Immature natural killer cell (primary cell): ENCODE measurements around the gene PTTG1IP. TPM values are rescaled to one million over a fixed set of nuclear protein-coding genes. Genes with fewer than 3 reads are reported as not detected.
A peak's percentile ranks its signal among the peaks of the same experiment; 100 is the strongest.

Experiments
- DNase-seq, 3 donors: peaks; one replicate each; pipeline ENCODE4 v3.0.0; 2022; ENCODE audit warnings: mixed read lengths in 1 of 3
- H3K27ac Mint-ChIP-seq, 6 donors: one replicate each; pipeline ENCODE4 v1.8.0; 2020; ENCODE audit warnings: mixed read lengths in 6 of 6, mild to moderate bottlenecking in 5 of 6, inconsistent platforms in 4 of 6, moderate library complexity in 3 of 6
- H3K27me3 Mint-ChIP-seq, 3 donors: one replicate each; pipeline ENCODE4 v1.8.0; 2020 to 2021; ENCODE audit warnings: low read depth in 3 of 3, mild to moderate bottlenecking in 3 of 3, mixed read lengths in 3 of 3, moderate library complexity in 3 of 3, inconsistent platforms in 1 of 3
- H3K36me3 Mint-ChIP-seq, 3 donors: one replicate each; pipeline ENCODE4 v1.8.0; 2020; ENCODE audit warnings: mixed read lengths in 3 of 3, inconsistent platforms in 2 of 3, mild to moderate bottlenecking in 2 of 3
- H3K4me1 Mint-ChIP-seq, 2 donors: one replicate each; pipeline ENCODE4 v1.8.0; 2020; ENCODE audit warnings: inconsistent platforms in 2 of 2, mild to moderate bottlenecking in 2 of 2, mixed read lengths in 2 of 2, moderate library complexity in 1 of 2
- H3K4me3 Mint-ChIP-seq, 5 donors: one replicate each; pipeline ENCODE4 v1.8.0; 2020; ENCODE audit warnings: mild to moderate bottlenecking in 5 of 5, mixed read lengths in 5 of 5, inconsistent platforms in 3 of 5, moderate library complexity in 3 of 5
- H3K9me3 Mint-ChIP-seq, 6 donors: one replicate each; pipeline ENCODE4 v1.8.0; 2020; ENCODE audit warnings: mild to moderate bottlenecking in 6 of 6, mixed read lengths in 6 of 6, inconsistent platforms in 4 of 6, moderate library complexity in 3 of 6
- polyA plus RNA-seq, 3 donors: library from polyadenylated mRNA; unstranded; fragments of 300-500 nt; fragmentation: Illumina TruSeq; gene quantifications; one replicate each; pipeline ENCODE4 v1.2.3, GENCODE V29; 2021

The PTTG1IP gene, protein sequence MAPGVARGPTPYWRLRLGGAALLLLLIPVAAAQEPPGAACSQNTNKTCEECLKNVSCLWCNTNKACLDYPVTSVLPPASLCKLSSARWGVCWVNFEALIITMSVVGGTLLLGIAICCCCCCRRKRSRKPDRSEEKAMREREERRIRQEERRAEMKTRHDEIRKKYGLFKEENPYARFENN
- 100 to 1,000 TPM in 1 of 3 donors, 10 to 100 TPM in 2; 67.7 to 103 (median 92.9) TPM for polyA plus RNA-seq

DNA sequence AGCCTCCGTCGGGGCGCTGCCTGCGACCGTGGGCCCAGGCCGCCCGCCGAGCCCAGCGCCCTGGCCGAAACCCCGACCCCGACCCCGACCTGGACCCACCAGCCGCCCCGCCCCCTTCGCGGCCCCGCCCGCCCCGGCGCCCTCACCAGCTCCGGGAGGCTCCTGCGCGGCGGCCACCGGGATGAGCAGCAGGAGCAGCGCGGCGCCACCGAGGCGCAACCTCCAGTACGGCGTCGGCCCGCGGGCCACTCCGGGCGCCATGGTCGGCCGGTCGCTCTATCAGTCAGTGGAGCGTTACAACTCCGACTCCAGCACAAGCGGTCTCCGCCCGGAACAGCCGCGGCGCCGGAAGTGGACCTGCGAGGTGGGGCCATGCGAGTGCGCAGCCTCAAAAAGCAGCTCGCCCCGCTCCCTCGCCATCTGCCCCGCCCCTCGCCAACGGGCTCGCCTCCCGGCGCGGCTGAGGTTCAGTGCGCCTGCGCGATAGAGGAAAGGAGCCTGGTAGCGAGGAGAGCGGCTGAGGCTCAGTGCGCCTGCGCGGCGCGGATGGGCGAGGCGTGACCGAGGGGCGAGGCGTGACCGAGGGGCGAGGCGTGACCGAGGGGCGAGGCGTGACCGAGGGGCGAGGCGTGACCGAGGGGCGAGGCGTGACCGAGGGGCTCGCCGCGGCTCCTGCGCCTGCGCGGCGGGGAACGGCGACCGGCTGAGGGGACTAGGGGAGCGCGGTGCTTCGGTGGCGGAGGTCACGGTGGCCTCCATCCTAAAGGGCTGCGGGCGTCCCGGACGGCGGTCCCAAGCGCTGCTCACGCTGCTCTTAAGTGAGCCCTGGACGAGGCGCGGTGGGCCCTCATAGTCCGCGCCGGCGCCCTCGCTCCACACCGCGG lies at the start of gene PTTG1IP:
Gene PTTG1IP, minus strand, starts transcription at position 335 of the 884 bp plus-strand sequence. Its CDS starts 74 bp downstream, at position 261.
- H3K36me3 Mint-ChIP-seq: no peaks in the 10 kb centered on the region
- peak within 1 kb of the TSS; percentile 94 to 99 (median 95) for H3K4me3 Mint-ChIP-seq
- H3K27ac Mint-ChIP-seq: peak within 1 kb of the TSS; percentile 84 to 96 (median 94)
- peak; percentile 99 to 100 (median 99) for DNase-seq
- H3K4me1 Mint-ChIP-seq: peaks cover 58 to 68% of the 10 kb centered on the region in 2 donors
- H3K27me3 Mint-ChIP-seq: peaks cover 15 to 26% (median 20%) of the 10 kb centered on the region in 3 donors
- no peaks in the 10 kb centered on the region for H3K9me3 Mint-ChIP-seq

DNA sequence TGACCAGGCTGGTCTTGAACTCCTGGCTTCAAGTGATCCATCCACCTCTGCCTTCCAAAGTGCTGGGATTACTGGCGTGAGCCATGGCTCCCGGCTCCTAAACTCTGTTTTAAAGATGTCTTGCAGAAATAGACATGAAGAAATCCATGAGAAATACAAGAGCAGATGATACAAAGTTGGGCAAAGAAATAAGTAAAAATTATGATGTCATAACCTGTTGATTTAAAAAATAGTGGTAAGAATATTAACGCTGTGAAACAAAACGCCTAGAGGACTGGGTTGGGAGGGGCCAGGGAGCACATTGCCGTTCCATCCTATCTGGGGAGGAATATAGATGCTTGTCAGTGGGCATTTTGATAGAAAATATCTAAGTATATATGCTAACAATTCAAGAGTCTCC lies 48.4 kb upstream of the PTTG1IP start:
- Mint-ChIP-seq H3K27ac (peak overlapping the region; percentile 80 to 100 (median 96)), H3K4me1 (peaks cover 81 to 86% of the 10 kb centered on the region in 2 donors), H3K27me3 (peaks cover 11 to 30% (median 24%) of the 10 kb centered on the region in 3 donors)

DNA sequence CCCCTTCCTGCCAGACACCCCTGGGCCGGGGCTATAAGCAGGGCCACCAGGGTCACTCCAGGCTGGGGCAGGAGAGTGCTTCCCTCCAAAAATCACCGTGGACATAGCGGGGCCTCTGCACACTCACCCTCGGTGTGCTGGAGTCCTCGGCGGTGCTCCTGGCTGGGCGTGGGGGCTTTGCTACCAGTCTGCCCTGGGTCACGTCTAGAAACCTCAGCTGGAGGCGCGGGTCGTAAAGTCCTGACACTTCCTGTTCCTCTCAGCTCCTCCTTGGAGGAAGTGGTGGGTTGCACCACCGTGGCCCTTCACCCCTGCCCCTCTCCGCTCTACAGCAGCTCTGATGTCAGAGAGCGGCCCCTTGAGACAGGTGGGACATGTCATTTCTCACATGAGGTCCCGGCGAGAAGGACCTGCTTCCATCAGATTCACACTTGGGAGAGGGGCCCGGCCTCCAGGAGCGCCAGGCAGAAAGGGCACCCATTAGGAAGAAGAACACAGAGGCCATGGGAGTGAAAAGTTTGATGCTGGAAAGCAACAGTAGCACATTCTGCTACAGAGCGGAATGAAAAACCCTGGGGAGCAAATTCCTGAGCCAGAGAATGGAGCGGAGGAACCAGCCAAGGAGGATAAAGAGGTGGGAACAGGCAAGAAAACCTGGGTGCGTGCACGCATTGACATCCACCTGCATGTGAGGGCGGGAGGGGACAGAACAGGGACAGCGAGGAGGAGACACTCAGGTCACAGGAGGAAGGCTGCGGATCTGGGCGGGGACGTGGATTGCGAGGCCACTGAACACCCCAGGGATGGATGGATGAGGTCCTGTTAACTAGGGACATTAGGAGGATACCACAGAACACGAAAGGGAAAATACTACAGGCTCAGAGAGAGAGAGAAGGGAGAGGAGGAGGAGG lies 47.5 kb upstream of the PTTG1IP start, which contains the start of gene ITGB2:
Gene ITGB2, minus strand, starts transcription at position 206 of the 911 bp plus-strand sequence. CDS start 10,117 bp downstream, outside the sequence.
- Mint-ChIP-seq H3K4me3 (peak within 1 kb of the TSS; percentile 98 to 100 (median 100)), H3K27ac (peak within 1 kb of the TSS; percentile 94 to 100 (median 98)), H3K36me3 (peaks cover 8 to 25% (median 13%) of the 10 kb centered on the region in 3 donors), H3K9me3 (no peaks in the 10 kb centered on the region), H3K4me1 (peaks cover 81 to 86% of the 10 kb centered on the region in 2 donors), H3K27me3 (peaks cover 11 to 27% (median 20%) of the 10 kb centered on the region in 3 donors)
- DNase-seq: peak; percentile 83 to 85 (median 84)

More for the DNA sequence above, 48.4 kb upstream of the PTTG1IP start:
- no peaks in the 10 kb centered on the region for H3K9me3 Mint-ChIP-seq
- H3K4me3 Mint-ChIP-seq: peak overlapping the region; percentile 19 to 100 (median 51)
- peaks cover 6 to 19% (median 10%) of the 10 kb centered on the region in 3 donors for H3K36me3 Mint-ChIP-seq
- DNase-seq: no peak

DNA sequence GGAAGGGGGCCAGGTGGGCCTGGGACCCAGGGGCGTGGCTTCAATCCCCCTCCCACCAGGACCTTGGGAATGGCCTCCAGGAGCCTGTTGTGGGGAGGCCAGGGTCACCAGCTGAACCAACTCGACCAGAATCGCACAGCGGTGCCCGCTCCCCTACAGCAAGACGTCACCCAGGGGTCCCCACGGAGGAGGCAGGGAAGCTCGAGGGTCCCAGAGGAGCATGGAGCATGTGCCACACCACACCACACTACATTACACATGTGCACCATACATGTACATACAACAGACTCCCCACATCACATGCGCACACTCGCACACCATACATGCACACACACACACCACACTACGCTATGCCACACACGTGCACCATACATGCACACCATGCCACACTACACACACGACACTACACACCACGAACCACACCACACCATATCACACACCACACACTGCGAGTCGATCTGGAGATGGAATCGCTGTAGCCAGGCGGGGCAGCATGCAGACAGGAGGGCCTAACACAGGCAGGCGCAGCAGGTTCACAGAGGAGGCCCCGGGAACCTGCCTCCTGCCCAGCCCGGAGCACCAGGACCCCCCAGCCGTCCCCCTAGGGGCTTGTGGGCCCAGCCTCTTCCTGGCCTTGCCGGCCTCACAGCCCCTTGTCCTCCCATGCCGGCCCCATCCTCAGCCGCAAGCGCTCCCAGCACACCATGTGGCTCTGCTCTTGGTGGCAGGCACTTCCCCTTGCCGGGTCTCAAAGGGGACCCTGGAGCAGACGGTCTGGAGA lies 46.6 kb upstream of the PTTG1IP start:
- peaks cover 8 to 29% (median 16%) of the 10 kb centered on the region in 3 donors for H3K36me3 Mint-ChIP-seq
- peak overlapping the region; percentile 94 to 100 (median 98) for H3K27ac Mint-ChIP-seq
- DNase-seq: peak in 1 of 3 donors; percentile 36
- H3K27me3 Mint-ChIP-seq: peaks cover 6 to 21% (median 20%) of the 10 kb centered on the region in 3 donors
- H3K4me3 Mint-ChIP-seq: peak overlapping the region; percentile 98 to 100 (median 100)
- H3K4me1 Mint-ChIP-seq: peaks cover 82 to 86% of the 10 kb centered on the region in 2 donors
- no peaks in the 10 kb centered on the region for H3K9me3 Mint-ChIP-seq

DNA sequence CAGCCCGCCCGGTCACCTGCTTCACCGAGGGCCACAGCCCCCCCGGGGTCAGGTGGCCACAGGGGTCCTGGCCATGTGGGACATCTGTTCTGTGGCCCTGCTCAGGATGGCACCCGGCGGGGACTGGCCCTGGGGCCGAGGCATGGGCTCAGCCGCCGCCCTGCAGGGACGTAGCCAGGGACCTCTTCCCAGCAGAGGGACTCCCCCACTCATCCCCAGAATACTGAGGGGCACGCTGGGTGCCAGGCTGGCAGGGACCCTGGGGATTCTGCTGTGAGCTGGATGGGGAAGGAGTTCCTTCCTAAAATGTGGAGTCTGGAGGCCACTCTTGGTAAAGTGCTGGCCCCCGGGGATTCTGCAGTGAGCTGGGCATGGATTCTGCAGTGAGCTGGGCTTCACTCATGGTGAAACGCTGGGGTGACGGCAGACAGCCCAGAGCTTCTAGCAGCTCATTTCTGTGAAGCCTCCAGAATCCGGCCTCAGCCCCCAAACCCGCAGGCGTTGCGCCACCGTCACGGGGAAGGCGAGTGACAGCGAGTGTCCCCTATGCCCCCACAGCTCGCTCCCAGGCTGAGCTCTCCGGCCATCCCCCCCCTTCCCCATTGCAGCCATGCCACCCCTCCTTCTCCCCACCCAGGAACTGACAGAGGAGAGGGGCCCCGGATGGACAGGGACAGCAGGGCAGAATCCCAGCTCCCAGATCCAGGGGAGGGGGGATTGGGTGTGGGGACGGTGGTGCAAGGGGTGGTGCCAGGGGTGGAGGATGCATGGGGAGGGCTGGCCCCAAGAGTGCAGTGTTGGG lies 45.8 kb upstream of the PTTG1IP start:
- Mint-ChIP-seq H3K4me3 (peak overlapping the region; percentile 98 to 100 (median 100)), H3K27me3 (peaks cover 7 to 24% (median 24%) of the 10 kb centered on the region in 3 donors), H3K36me3 (peaks cover 11 to 32% (median 16%) of the 10 kb centered on the region in 3 donors), H3K4me1 (peaks cover 82 to 86% of the 10 kb centered on the region in 2 donors), H3K27ac (peak overlapping the region; percentile 94 to 98 (median 98)), H3K9me3 (no peaks in the 10 kb centered on the region)
- DNase-seq: peak; percentile 78 to 81 (median 79)

DNA sequence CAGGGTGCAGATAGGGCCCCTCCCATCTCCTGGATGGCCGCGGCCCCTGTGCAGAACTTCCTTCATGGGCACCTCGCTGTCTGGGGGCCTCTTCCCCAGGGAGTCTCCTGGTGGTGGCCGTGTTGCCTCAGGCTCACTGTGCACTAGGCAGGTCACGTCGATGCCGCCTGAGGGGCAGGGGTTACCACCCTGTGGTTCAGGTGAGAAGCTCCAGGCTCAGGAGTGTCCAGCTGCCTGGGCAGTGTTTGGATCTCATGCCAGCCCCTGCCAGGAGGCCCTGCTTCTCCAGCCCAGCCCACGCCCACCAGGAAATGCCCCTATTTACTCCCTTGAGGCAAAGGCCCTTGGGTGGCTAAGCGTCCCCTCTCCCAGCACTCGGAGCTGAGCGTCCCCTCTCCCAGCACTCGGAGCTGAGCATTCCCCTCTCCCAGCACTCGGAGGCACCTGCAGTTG lies 45.1 kb upstream of the PTTG1IP start:
- peaks cover 12 to 33% (median 16%) of the 10 kb centered on the region in 3 donors for H3K36me3 Mint-ChIP-seq
- H3K4me1 Mint-ChIP-seq: peaks cover 81 to 86% of the 10 kb centered on the region in 2 donors
- H3K4me3 Mint-ChIP-seq: peak overlapping the region; percentile 85 to 100 (median 100)
- no peaks in the 10 kb centered on the region for H3K9me3 Mint-ChIP-seq
- peak overlapping the region; percentile 93 to 98 (median 95) for H3K27ac Mint-ChIP-seq
- H3K27me3 Mint-ChIP-seq: peaks cover 10 to 28% (median 28%) of the 10 kb centered on the region in 3 donors
- DNase-seq: no peak

DNA sequence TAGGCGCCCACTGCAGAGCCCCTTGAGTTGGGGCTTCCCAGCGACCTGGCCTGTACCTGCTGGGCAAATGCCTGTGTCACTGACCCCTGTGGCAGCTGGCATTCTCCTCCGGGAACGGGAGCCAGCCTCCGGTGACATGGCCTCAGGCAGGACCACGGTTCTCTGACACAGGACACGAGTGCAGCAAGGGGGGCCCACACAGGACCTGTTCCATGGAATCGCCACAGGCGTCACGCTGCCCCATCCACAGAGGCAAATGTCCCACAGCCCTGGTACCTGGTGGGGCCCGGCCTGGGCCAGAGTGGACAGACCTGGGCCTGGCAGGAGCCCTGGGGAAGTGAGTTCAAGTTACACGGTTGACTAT lies 44.6 kb upstream of the PTTG1IP start:
- Mint-ChIP-seq H3K36me3 (peaks cover 12 to 33% (median 16%) of the 10 kb centered on the region in 3 donors), H3K27me3 (peaks cover 10 to 28% (median 28%) of the 10 kb centered on the region in 3 donors), H3K4me3 (peak overlapping the region; percentile 85 to 100 (median 100)), H3K4me1 (peaks cover 80 to 81% of the 10 kb centered on the region in 2 donors), H3K9me3 (no peaks in the 10 kb centered on the region), H3K27ac (peak overlapping the region; percentile 93 to 98 (median 95))
- no peak for DNase-seq

DNA sequence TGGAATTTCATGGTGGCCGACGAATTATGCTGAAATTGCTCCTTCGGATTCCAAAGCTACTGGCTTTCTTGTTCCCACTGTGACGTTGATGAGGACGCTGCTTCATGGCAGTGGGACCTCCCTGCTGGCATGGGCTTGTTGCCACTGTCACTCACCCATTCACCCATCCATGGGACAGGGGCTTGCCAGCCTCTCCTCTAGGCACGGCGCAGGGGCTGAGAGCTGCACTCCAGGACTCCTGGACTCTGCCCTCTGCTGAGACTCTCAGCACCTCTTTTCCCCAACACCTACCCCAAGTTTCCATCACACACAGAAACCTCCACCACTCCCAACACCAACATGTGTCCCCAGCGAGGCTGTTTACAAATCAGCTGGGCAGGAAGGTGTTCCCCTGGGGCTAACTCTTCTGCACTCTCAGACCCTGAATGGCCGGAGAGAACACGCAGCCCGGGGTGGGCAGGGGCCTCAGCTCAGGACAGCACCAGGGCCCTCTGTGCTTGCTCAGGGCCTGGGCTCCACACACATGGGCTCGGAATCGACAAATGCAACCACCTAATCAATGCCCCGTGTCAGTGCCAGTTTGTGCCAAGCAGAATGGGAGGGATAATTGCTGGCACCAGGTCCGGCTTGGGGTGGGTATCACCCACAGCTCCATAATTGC lies 44.1 kb upstream of the PTTG1IP start:
- Mint-ChIP-seq H3K36me3 (peaks cover 12 to 33% (median 16%) of the 10 kb centered on the region in 3 donors), H3K4me1 (peaks cover 76 to 77% of the 10 kb centered on the region in 2 donors), H3K27me3 (peaks cover 10 to 28% (median 28%) of the 10 kb centered on the region in 3 donors), H3K27ac (peak overlapping the region; percentile 91 to 98 (median 95)), H3K9me3 (no peaks in the 10 kb centered on the region), H3K4me3 (peak overlapping the region; percentile 85 to 100 (median 100))
- no peak for DNase-seq

DNA sequence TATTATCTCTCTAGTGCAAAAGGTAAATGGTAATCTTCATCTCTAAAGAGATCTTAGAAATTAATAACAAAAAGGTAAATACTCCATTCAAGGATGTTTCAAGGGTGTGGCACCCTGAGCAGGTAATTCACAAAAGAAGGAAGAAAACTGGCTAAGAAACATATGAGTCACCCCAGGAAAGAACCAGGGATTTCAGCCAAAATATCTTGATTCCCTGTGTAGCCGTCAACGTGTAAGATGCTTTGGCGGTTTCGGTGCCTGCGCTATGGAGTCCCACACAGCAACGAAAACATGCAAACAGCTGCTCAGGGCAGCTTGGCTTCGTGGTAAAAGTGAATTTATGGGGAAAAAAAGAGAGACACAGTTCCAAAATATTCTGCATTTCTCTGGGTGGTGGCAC lies 43.5 kb upstream of the PTTG1IP start:
- Mint-ChIP-seq H3K27me3 (peaks cover 10 to 29% (median 28%) of the 10 kb centered on the region in 3 donors), H3K9me3 (no peaks in the 10 kb centered on the region), H3K27ac (peak overlapping the region; percentile 91 to 98 (median 95)), H3K36me3 (peaks cover 12 to 33% (median 16%) of the 10 kb centered on the region in 3 donors), H3K4me3 (peak overlapping the region; percentile 85 to 100 (median 100)), H3K4me1 (peaks cover 76 to 77% of the 10 kb centered on the region in 2 donors)
- DNase-seq: no peak

DNA sequence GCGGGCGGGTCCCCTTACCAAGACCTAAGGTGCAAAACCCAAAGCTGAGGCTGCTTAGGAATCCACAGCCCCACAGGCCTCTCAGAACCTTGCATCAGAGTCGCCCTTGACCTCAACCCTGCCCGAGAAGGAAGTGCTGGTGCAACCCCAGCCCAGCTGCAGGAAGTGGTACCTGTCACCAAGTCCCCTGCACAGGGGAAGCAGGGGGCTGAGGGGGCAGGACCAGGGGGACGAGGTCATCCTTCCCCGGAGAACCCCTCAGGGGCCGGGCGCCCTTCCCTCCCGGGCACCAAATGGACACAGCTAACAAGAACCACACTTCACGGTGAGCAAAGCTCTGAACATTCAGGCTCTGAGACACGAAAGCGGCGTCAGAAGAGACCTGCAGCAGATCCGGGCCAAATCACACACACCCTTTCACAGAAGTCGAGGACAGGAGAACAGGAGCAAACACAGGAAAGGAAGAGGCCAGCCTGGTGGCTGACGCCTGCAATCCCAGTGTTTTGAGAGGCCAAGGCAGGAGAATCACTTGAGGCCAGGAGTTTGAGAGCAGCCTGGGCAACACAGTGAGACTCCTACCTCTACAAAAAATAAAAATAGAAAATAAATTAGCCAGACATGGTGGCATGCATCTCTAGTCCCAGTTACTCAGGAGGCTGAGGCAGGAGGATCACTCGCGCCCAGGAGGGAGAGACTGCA lies 40.8 kb upstream of the PTTG1IP start:
- Mint-ChIP-seq H3K27me3 (peaks cover 10 to 30% (median 19%) of the 10 kb centered on the region in 3 donors), H3K4me1 (peaks cover 81 to 87% of the 10 kb centered on the region in 2 donors), H3K9me3 (peaks cover 0 to under 1% (median 0%) of the 10 kb centered on the region in 6 donors), H3K36me3 (peaks cover 15 to 33% (median 16%) of the 10 kb centered on the region in 3 donors), H3K27ac (peak overlapping the region; percentile 91 to 98 (median 95)), H3K4me3 (peak overlapping the region; percentile 85 to 100 (median 100))
- DNase-seq: peak; percentile 88 to 89 (median 88)
